OCI-LY7 (cell line): ENCODE results near the gene CTNND2.

Experiments
- EZH2phosphoT487 ChIP-seq: fragments of 200-600 bp; sonication (generic); IDR thresholded peaks from 2 replicates; pipeline ENCODE4 v1.6.1; 2018; ENCODE audit warnings: low read depth, borderline replicate concordance, mild to moderate bottlenecking, mixed run types, antibody characterized with exemption, low read length, moderate library complexity, mixed read lengths
- TF ChIP-seq, protein P1 (sequence below): fragments of 200-600 bp; sonication (generic); conservative IDR thresholded peaks from 2 replicates; pipeline ENCODE4 v1.5.1; 2014; ENCODE audit warnings: mild to moderate bottlenecking, antibody characterized with exemption, low read length, moderate library complexity, mixed read lengths

DNA sequence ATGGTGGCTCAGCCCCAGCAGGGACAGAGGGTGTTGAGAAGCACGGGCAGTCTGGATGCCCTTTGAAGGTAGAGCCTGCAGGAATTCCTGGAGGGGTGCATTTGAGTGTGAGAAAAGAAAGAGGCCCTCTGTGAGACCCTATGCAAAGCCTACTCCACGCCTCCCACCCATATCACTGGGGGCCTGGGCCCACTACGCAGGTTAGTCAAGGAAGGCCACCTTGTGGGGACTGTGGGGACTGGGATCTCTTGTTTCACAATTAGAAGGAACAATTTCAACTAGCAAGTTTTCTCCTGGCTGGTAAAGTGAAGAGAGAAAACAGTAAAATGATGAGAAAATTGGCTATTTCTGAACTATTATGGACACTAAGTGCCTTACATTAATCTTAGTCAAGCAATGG is 657.0 kb downstream of the CTNND2 start:
- TF ChIP-seq, protein P1, sequence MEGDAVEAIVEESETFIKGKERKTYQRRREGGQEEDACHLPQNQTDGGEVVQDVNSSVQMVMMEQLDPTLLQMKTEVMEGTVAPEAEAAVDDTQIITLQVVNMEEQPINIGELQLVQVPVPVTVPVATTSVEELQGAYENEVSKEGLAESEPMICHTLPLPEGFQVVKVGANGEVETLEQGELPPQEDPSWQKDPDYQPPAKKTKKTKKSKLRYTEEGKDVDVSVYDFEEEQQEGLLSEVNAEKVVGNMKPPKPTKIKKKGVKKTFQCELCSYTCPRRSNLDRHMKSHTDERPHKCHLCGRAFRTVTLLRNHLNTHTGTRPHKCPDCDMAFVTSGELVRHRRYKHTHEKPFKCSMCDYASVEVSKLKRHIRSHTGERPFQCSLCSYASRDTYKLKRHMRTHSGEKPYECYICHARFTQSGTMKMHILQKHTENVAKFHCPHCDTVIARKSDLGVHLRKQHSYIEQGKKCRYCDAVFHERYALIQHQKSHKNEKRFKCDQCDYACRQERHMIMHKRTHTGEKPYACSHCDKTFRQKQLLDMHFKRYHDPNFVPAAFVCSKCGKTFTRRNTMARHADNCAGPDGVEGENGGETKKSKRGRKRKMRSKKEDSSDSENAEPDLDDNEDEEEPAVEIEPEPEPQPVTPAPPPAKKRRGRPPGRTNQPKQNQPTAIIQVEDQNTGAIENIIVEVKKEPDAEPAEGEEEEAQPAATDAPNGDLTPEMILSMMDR = no peak
- TF ChIP-seq EZH2phosphoT487 = no peak
